ENCODE results near the gene CCDC18.

DNA sequence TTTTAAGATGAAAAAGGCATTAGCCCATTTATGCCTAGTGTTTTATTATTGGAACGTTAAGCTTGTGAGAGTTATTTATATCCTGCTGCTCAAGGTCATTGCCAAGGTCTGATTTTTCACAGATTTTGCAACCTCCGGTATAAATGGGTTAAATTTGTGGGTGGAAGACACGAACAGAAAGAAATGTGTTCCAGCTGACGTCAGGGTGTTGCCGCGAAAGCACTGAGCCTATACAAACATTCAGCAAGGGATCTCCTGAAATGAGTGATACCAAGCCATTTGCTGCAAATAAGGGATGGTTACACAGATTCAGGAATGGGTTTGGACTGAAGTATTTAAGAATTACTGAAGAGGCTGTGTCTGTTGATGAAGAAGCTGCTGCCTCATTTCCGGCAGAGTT lies 32.5 kb upstream of the CCDC18 start:
- no peak for TF ChIP-seq POLR2A (IDR thresholded peaks at IDR 0.05)
- no peak for TF ChIP-seq CTCF (IDR thresholded peaks at IDR 0.05)
- TF ChIP-seq POLR2AphosphoS5 (IDR thresholded peaks at IDR 0.05) = no peak
- TF ChIP-seq EP300 (IDR thresholded peaks at IDR 0.05) = no peak
